Endothelial cell of umbilical vein (primary cell): ENCODE results near the gene DYNLT1.

ENCODE experiments used
- EZH2 ChIP-seq: IDR thresholded peaks from 2 replicates; pipeline ENCODE4 v1.6.1; 2012; ENCODE audit warnings: borderline replicate concordance, low read depth, mild to moderate bottlenecking, moderate library complexity, low read length, inconsistent platforms; ENCODE audit not compliant: severe bottlenecking
- FOS ChIP-seq: IDR thresholded peaks from 2 replicates; pipeline ENCODE4 v1.6.1; 2011; ENCODE audit warnings: mild to moderate bottlenecking, low read length, moderate library complexity, borderline replicate concordance; ENCODE audit not compliant: insufficient read depth
- POLR2AphosphoS5 ChIP-seq: IDR thresholded peaks from 2 replicates; pipeline ENCODE4 v1.6.1; 2012; ENCODE audit warnings: low read depth, mild to moderate bottlenecking, control low read depth, low read length, moderate library complexity; ENCODE audit not compliant: insufficient read depth
- TF ChIP-seq, protein P1 (sequence below), 2 donors: IDR thresholded peaks; 1 replicate in 1 of 2; 2 replicates in 1 of 2; pipeline ENCODE4 v1.5.1; 2011; ENCODE audit warnings: low read length in 2 of 2, mild to moderate bottlenecking in 2 of 2, moderate library complexity in 2 of 2, control low read depth in 1 of 2, inconsistent platforms in 1 of 2, low read depth in 1 of 2; ENCODE audit not compliant: insufficient read depth in 1 of 2; ENCODE audit errors: extremely low read depth in 1 of 2

DNA sequence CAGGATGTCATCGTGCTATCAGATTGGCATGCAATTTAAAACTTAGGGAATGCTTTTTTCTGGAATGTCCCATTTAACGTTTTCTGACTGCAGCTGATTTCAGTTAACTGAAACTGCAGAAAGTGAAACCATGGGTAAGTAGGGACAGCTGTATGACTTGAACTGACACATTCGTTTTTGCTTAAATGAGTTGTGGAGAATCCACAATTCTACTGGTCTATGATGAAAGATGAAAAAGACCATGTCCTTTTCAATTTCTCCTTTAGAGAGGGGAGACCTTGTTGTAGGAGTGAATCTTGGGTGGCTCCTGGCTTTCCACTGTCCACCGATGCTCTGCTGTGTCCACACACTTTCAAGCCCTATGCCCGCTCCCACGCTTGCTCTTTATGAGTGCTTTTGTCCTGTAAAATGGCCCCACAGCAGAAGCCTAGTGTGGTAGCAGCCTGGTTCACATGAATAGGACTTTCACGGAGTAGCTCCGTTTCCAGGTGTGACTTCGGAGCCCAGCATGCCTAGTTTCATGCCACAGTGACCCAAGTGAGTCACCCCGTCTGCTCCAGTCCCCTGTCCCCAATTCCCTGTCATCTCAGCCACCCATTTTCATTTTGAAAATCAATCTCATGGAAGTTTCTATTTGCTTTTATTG lies 21.9 kb downstream of the DYNLT1 start:
- TF ChIP-seq, protein P1, sequence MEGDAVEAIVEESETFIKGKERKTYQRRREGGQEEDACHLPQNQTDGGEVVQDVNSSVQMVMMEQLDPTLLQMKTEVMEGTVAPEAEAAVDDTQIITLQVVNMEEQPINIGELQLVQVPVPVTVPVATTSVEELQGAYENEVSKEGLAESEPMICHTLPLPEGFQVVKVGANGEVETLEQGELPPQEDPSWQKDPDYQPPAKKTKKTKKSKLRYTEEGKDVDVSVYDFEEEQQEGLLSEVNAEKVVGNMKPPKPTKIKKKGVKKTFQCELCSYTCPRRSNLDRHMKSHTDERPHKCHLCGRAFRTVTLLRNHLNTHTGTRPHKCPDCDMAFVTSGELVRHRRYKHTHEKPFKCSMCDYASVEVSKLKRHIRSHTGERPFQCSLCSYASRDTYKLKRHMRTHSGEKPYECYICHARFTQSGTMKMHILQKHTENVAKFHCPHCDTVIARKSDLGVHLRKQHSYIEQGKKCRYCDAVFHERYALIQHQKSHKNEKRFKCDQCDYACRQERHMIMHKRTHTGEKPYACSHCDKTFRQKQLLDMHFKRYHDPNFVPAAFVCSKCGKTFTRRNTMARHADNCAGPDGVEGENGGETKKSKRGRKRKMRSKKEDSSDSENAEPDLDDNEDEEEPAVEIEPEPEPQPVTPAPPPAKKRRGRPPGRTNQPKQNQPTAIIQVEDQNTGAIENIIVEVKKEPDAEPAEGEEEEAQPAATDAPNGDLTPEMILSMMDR (IDR thresholded peaks at IDR 0.05; ENCODE audit: extremely low read depth in 1 of 2, insufficient read depth in 1 of 2, low read depth in 1 of 2, low read length in 2 of 2): no peak
- TF ChIP-seq POLR2AphosphoS5: no peak
- no peak for TF ChIP-seq FOS
- TF ChIP-seq EZH2: no peak
